Measurements from ENCODE around the gene ZG16B. TPM values are rescaled to one million over a fixed set of nuclear protein-coding genes. Genes with fewer than 3 reads are reported as not detected.

Gene ZG16B
- total RNA-seq, 1 experiment from 2014 or later = not detected

GRCh38 chr16:2828521-2828840, 1.6 kb upstream of the ZG16B start:
- H3K18ac ChIP-seq (ENCODE audit: insufficient read length, low read depth, low read length) = no peak overlapping the region
- DNase-seq = no peak
- H3K79me2 ChIP-seq (ENCODE audit: insufficient read depth, low read length) = no peaks in the 10 kb centered on the region
- no peaks in the 10 kb centered on the region for H3K23me2 ChIP-seq (ENCODE audit: insufficient read length, low read depth, low read length, poor library complexity, severe bottlenecking)
- H2BK15ac ChIP-seq (ENCODE audit: low read depth, low read length) = no peak overlapping the region
- no peaks in the 10 kb centered on the region; a peak in 1 of 7 replicates for H3K36me3 Mint-ChIP-seq (ENCODE audit: insufficient read depth in 1 of 3, low read depth in 3 of 3)
- no peak overlapping the region for H4K8ac ChIP-seq (replicated peaks; ENCODE audit: insufficient read length, low read depth, low read length)
- H2BK12ac ChIP-seq (ENCODE audit: insufficient read length, low read depth, low read length) = no peak overlapping the region
- H3T11ph ChIP-seq (ENCODE audit: low read length) = no peak overlapping the region
- no peak overlapping the region for H3K4ac ChIP-seq (ENCODE audit: low read depth, low read length)
- no peak overlapping the region for H3K27ac ChIP-seq (ENCODE audit: insufficient read length, low read depth, low read length)
- H4K20me1 ChIP-seq (ENCODE audit: control insufficient read depth, insufficient read depth, insufficient read length) = no peaks in the 10 kb centered on the region
- TF ChIP-seq CTCF (conservative IDR thresholded peaks at IDR 0.05) = no peak
- no peak overlapping the region for H3K4me3 Mint-ChIP-seq
- H2BK20ac ChIP-seq (ENCODE audit: low read depth, low read length, poor library complexity, severe bottlenecking) = no peak overlapping the region
- H2AK5ac ChIP-seq (ENCODE audit: insufficient read length, low read length) = no peak overlapping the region
- H2BK5ac ChIP-seq (ENCODE audit: insufficient read length, low read length) = no peak overlapping the region
- H3K9ac ChIP-seq (ENCODE audit: extremely low read depth, insufficient read length, low read length) = no peak overlapping the region
- H3K79me1 ChIP-seq (ENCODE audit: insufficient read depth, low read depth, low read length, poor library complexity, severe bottlenecking) = no peaks in the 10 kb centered on the region
- H3K4me2 ChIP-seq (ENCODE audit: insufficient read depth, insufficient read length, low read length) = no peak overlapping the region
- H4K91ac ChIP-seq (ENCODE audit: insufficient read length, low read depth, low read length) = no peak overlapping the region
- no peaks in the 10 kb centered on the region for H3K9me3 ChIP-seq (ENCODE audit: control insufficient read depth, low read depth, low read length)
- no peaks in the 10 kb centered on the region for H3K9me3 Mint-ChIP-seq
- no peaks in the 10 kb centered on the region for H3K27me3 ChIP-seq (ENCODE audit: insufficient read depth, low read length)
- no peaks in the 10 kb centered on the region for H3K4me1 ChIP-seq (ENCODE audit: insufficient read depth, low read length)
- peaks cover 4% of the 10 kb centered on the region for H3K27me3 Mint-ChIP-seq (ENCODE audit: low read depth)
- H2AFZ ChIP-seq (ENCODE audit: low read length) = no peak overlapping the region
- no peak overlapping the region for H3K23ac ChIP-seq (ENCODE audit: insufficient read length, low read depth, low read length)
- no peak overlapping the region for H3K56ac ChIP-seq (ENCODE audit: insufficient read length, low read depth, low read length)
- no peak overlapping the region for H3K14ac ChIP-seq (ENCODE audit: insufficient read depth, low read length)
- H4K5ac ChIP-seq (ENCODE audit: insufficient read length, low read depth, low read length) = no peak overlapping the region
- H2BK120ac ChIP-seq (ENCODE audit: low read depth, low read length, poor library complexity, severe bottlenecking) = no peak overlapping the region
- H3K27ac Mint-ChIP-seq = no peak overlapping the region
- no peaks in the 10 kb centered on the region for H3K4me1 Mint-ChIP-seq
- WGBS (ENCODE audit: extremely low coverage, insufficient read length, low lambda C conversion rate) = no CpG with 5 or more reads among the region's 8 CpGs

Measured in H9 (cell line).